PC-3 (cell line): ENCODE results near the gene SLC38A4.

ENCODE experiments used
- CTCF ChIP-seq: fragments of 300-600 bp; sonication (generic); conservative IDR thresholded peaks from 2 replicates; pipeline ENCODE4 v1.5.1; 2017; ENCODE audit warnings: antibody characterized with exemption, low read depth, mild to moderate bottlenecking, low read length
- EZH2 ChIP-seq: fragments of 300-600 bp; sonication (generic); IDR thresholded peaks from one replicate; pipeline ENCODE4 v1.6.1; 2017; ENCODE audit warnings: antibody characterized with exemption, mild to moderate bottlenecking, low read length; ENCODE audit not compliant: unreplicated experiment

GRCh38 chr12:46839232-46839631, 13.4 kb upstream of the SLC38A4 start:
- TF ChIP-seq CTCF (no peak), EZH2 (no peak)
